ENCODE data around the gene SORCS1. TPM values are rescaled to one million over a fixed set of nuclear protein-coding genes. Genes with fewer than 3 reads are reported as not detected.

SORCS1 gene
- total RNA-seq, 1 experiment from 2014 or later, result not detected

GRCh38 chr10:106577266-106577665 is 587.2 kb downstream of the SORCS1 start:
- H3K4me3 ChIP-seq (replicated peaks in 1 of 2; ENCODE audit: low read depth in 1 of 2, low read length in 2 of 2), result no peak overlapping the region

GRCh38 chr10:106576534-106576933 is 588.0 kb downstream of the SORCS1 start:
- H2AFZ ChIP-seq (ENCODE audit: low read depth, low read length, poor library complexity, severe bottlenecking), result no peak overlapping the region
- H3K9ac ChIP-seq (ENCODE audit: low read length), result no peak overlapping the region
- TF ChIP-seq REST (IDR thresholded peaks at IDR 0.05; ENCODE audit: low read depth), result no peak
- TF ChIP-seq CBX3 (IDR thresholded peaks at IDR 0.05; ENCODE audit: low read depth), result no peak
- no peak for TF ChIP-seq ELF1 (IDR thresholded peaks at IDR 0.05; ENCODE audit: borderline replicate concordance, low read depth)
- no peak for TF ChIP-seq TCF7L2 (IDR thresholded peaks at IDR 0.05; ENCODE audit: borderline replicate concordance, extremely low read depth, insufficient read depth, insufficient read length)
- TF ChIP-seq CEBPB (IDR thresholded peaks at IDR 0.05; ENCODE audit: low read depth), result no peak
- no peak for TF ChIP-seq FOSL1 (IDR thresholded peaks at IDR 0.05; ENCODE audit: low read depth)
- TF ChIP-seq MAX (IDR thresholded peaks at IDR 0.05), result no peak
- no peak for TF ChIP-seq YY1 (IDR thresholded peaks at IDR 0.05; ENCODE audit: extremely low read depth, insufficient replicate concordance, low read depth, low read length)
- TF ChIP-seq EZH2 (IDR thresholded peaks at IDR 0.05), result no peak
- TF ChIP-seq POLR2AphosphoS5 (IDR thresholded peaks at IDR 0.05; ENCODE audit: low read depth, low read length), result no peak
- no peak for TF ChIP-seq ZBTB33 (IDR thresholded peaks at IDR 0.05; ENCODE audit: extremely low read depth, insufficient replicate concordance, low read length)

More at GRCh38 chr10:106577266-106577665, 587.2 kb downstream of the SORCS1 start:
- H3K4me2 ChIP-seq (ENCODE audit: low read length), result no peak overlapping the region
- ATAC-seq (no peak), DNase-seq (ENCODE audit: low read depth, low spot score) (no peak)
- H3K79me2 ChIP-seq (ENCODE audit: insufficient read depth, low read length), result no peaks in the 10 kb centered on the region
- ChIA-PET RAD21 (ENCODE audit: low non-redundant PET in 1 of 2, low total read pairs in 2 of 2, uncharacterized antibody in 2 of 2, unreplicated experiment in 2 of 2) (no interaction called here), POLR2A (no interaction called here), CTCF (no interaction called here)
- H3K4me1 ChIP-seq (ENCODE audit: control insufficient read depth in 1 of 2, insufficient read depth in 2 of 2, low read length in 2 of 2), result no peaks in the 10 kb centered on the region
- intact Hi-C loops (cut with micrococcal nuclease), result no loop called here
- H3K9ac ChIP-seq (ENCODE audit: low read length), result no peak overlapping the region
- H3K9me2 ChIP-seq (ENCODE audit: insufficient read depth), result no peaks in the 10 kb centered on the region
- H3K27me3 ChIP-seq (ENCODE audit: insufficient read depth, low read length), result no peaks in the 10 kb centered on the region
- H3K36me3 ChIP-seq (ENCODE audit: control insufficient read depth in 1 of 2, insufficient read depth in 2 of 2, low read length in 2 of 2), result no peaks in the 10 kb centered on the region
- BruUV-seq (replicated peaks), result no TSS peak
- H4K20me1 ChIP-seq (ENCODE audit: insufficient read depth), result no peaks in the 10 kb centered on the region
- no peak overlapping the region for H2AFZ ChIP-seq (ENCODE audit: low read depth, low read length, poor library complexity, severe bottlenecking)
- H3K27ac ChIP-seq (ENCODE audit: low read depth, low read length), result no peak overlapping the region
- H3K9me3 ChIP-seq (ENCODE audit: control insufficient read depth in 1 of 2, insufficient read depth in 1 of 2, low read depth in 1 of 2, low read length in 2 of 2), result peaks cover 16 to 27% of the 10 kb centered on the region in 2 experiments; a peak in 2 of 4 replicates
- TF ChIP-seq EZH2 (IDR thresholded peaks at IDR 0.05) (no peak), ATF3 (IDR thresholded peaks at IDR 0.05) (no peak), POLR2AphosphoS5 (IDR thresholded peaks at IDR 0.05; ENCODE audit: low read depth, low read length) (no peak), SIN3A (IDR thresholded peaks at IDR 0.05; ENCODE audit: low read depth) (no peak), EZH2phosphoT487 (IDR thresholded peaks at IDR 0.05; ENCODE audit: borderline replicate concordance) (no peak), ZFX (IDR thresholded peaks at IDR 0.05) (no peak), FOSL1 (IDR thresholded peaks at IDR 0.05; ENCODE audit: low read depth) (no peak), JUND (IDR thresholded peaks at IDR 0.05) (no peak), CBX3 (IDR thresholded peaks at IDR 0.05; ENCODE audit: low read depth) (no peak)

More at GRCh38 chr10:106576534-106576933, 588.0 kb downstream of the SORCS1 start:
- Histone ChIP-seq H3K36me3 (ENCODE audit: control insufficient read depth in 1 of 2, insufficient read depth in 2 of 2, low read length in 2 of 2) (no peaks in the 10 kb centered on the region), H3K27me3 (ENCODE audit: insufficient read depth, low read length) (no peaks in the 10 kb centered on the region), H3K4me1 (ENCODE audit: control insufficient read depth in 1 of 2, insufficient read depth in 2 of 2, low read length in 2 of 2) (no peaks in the 10 kb centered on the region), H3K9me3 (ENCODE audit: control insufficient read depth in 1 of 2, insufficient read depth in 1 of 2, low read depth in 1 of 2, low read length in 2 of 2) (peaks cover 16 to 20% of the 10 kb centered on the region in 2 experiments; a peak in 2 of 4 replicates), H3K27ac (ENCODE audit: low read depth, low read length) (no peak overlapping the region), H3K9me2 (ENCODE audit: insufficient read depth) (no peaks in the 10 kb centered on the region), H3K4me3 (replicated peaks in 1 of 2; ENCODE audit: low read depth in 1 of 2, low read length in 2 of 2) (no peak overlapping the region), H3K79me2 (ENCODE audit: insufficient read depth, low read length) (no peaks in the 10 kb centered on the region), H4K20me1 (ENCODE audit: insufficient read depth) (no peaks in the 10 kb centered on the region), H3K4me2 (ENCODE audit: low read length) (no peak overlapping the region)
- intact Hi-C loops (cut with micrococcal nuclease), result no loop called here
- DNase-seq (ENCODE audit: low read depth, low spot score) (no peak), ATAC-seq (no peak)
- POLR2A ChIA-PET, result no interaction called here
- CTCF ChIA-PET, result no interaction called here
- RAD21 ChIA-PET (ENCODE audit: low non-redundant PET in 1 of 2, low total read pairs in 2 of 2, uncharacterized antibody in 2 of 2, unreplicated experiment in 2 of 2), result no interaction called here
- no TSS peak for BruUV-seq (replicated peaks)

All from HCT116 (cell line).